ENCODE results near the gene TNFRSF25. TPM values are rescaled to one million over a fixed set of nuclear protein-coding genes. Genes with fewer than 3 reads are reported as not detected.

TNFRSF25 gene
- total RNA-seq, 1 experiment from 2014 or later, result 27.6 TPM

DNA sequence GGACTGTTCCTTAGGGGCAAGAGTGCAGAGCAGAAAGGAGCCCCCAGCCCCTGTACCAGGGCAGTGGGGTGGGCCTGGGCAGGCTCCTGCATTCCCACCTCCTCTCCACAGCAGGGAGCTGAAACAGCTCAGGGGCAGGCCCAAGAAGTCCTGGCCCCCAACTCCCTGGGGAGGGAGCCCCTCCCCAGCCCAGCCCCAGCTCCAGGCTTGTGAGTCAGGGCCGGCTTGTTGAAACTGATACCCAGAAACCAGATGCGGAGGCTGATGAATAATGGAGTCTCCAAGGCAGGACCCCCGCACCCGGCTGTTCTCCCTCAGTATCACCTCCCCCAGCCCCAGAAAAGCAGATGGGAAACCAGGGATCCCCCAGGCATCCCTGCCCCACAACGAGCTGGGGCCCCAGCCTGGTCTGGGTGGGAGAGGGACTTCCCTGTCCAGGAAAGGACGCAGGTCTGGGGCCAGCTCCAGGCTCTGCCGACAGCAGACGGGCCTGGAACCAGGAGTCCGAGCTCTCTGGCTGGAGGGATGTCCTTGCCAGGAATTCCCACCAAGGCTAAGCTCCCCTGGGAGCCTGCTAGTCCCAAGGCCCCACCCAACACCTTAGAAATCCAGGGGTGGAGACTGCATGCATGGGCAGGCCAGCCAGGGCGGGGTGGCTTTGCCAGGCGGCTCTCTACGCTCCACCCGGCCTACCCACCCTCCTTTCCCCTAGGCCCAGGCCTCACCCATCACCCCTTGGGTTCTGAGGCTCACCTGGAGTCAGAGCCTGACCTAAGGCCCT lies 22.8 kb upstream of the TNFRSF25 start:
- H3K27me3 Mint-ChIP-seq (ENCODE audit: insufficient read depth, unreplicated experiment), result no peaks in the 10 kb centered on the region
- no peaks in the 10 kb centered on the region for H3K9me3 Mint-ChIP-seq (ENCODE audit: unreplicated experiment)
- DNase-seq (ENCODE audit: unreplicated experiment), result peak; percentile 89
- CTCF ChIA-PET, result interaction anchor here (0.5 to 4.9 kb wide), 19 partner anchors 9 to 244 kb away, joined by 3 to 26 read pairs (median 4); partner anchors contain the start of genes NOL9 and TAS1R1
- intact Hi-C loops (cut with micrococcal nuclease), result loop anchor here (10.0 kb wide), 1 partner anchor 156 kb away; no protein-coding TSS in a partner anchor
- no peak for TF ChIP-seq CTCF (IDR thresholded peaks at IDR 0.05; ENCODE audit: unreplicated experiment)
- POLR2A ChIA-PET, result interaction anchor here (0.6 to 6.3 kb wide), 23 partner anchors 9 to 145 kb away, joined by 3 to 63 read pairs (median 4); partner anchors contain the start of genes ACOT7, KLHL21, NOL9 and ZBTB48
- no TSS peak for BruUV-seq (replicated peaks)
- peak overlapping the region; percentile 77 for H3K4me3 Mint-ChIP-seq (ENCODE audit: unreplicated experiment)
- peaks cover 5% of the 10 kb centered on the region for H3K36me3 Mint-ChIP-seq (ENCODE audit: insufficient read depth, unreplicated experiment)
- H3K27ac Mint-ChIP-seq (ENCODE audit: low read depth, unreplicated experiment), result peak overlapping the region; percentile 51
- peaks cover 38% of the 10 kb centered on the region for H3K4me1 Mint-ChIP-seq (ENCODE audit: insufficient read depth, unreplicated experiment)

DNA sequence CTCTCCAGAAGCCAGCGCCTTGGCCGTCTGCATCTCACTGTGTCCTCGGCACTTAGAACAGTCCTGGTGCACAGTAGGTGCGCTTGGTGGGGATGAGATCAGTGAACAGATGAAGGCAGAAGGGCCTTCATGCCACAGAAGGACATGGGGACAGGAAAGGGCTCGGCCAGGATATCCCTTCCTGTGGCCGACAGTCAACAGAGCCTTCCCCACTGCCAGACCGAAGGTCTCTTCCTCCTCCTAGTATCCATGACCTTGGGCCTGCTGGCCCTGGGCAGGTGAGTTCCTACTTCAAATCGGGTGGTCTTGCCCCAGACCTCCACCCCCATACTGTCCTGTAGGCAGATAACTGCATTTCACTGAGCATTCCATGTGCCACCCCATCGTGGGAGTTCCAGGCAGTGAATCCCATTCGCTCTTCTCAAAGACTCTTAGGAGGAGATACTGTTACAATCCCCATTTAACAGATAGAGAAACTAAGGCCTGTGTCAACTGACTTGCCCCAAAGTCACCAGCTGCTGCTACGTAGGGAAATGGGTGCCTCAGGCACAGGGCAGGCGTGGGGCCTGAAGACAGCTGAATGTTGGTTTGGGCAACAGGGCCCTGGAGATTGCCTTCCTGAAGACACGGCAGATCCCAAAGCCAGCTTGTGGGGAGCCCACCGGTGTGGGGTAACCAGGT lies 22.0 kb upstream of the TNFRSF25 start:
- ChIA-PET POLR2A (interaction anchor here (0.6 to 6.3 kb wide), 17 partner anchors 8 to 289 kb away, joined by 3 to 63 read pairs (median 4); partner anchors contain the start of genes ACOT7, KLHL21 and ZBTB48), CTCF (interaction anchor here (0.5 to 4.9 kb wide), 15 partner anchors 8 to 243 kb away, joined by 3 to 26 read pairs (median 4); partner anchors contain the start of genes NOL9 and TAS1R1)
- Mint-ChIP-seq H3K4me3 (ENCODE audit: unreplicated experiment) (no peak overlapping the region), H3K4me1 (ENCODE audit: insufficient read depth, unreplicated experiment) (peaks cover 38% of the 10 kb centered on the region), H3K27me3 (ENCODE audit: insufficient read depth, unreplicated experiment) (no peaks in the 10 kb centered on the region), H3K27ac (ENCODE audit: low read depth, unreplicated experiment) (peak overlapping the region; percentile 51), H3K36me3 (ENCODE audit: insufficient read depth, unreplicated experiment) (peaks cover 5% of the 10 kb centered on the region), H3K9me3 (ENCODE audit: unreplicated experiment) (no peaks in the 10 kb centered on the region)
- no peak for TF ChIP-seq CTCF (IDR thresholded peaks at IDR 0.05; ENCODE audit: unreplicated experiment)
- intact Hi-C loops (cut with micrococcal nuclease), result loop anchor here (10.0 kb wide), 1 partner anchor 157 kb away; no protein-coding TSS in a partner anchor
- no peak for DNase-seq (ENCODE audit: unreplicated experiment)
- no TSS peak for BruUV-seq (replicated peaks)

- POLR2A ChIA-PET, result interaction anchor here (6.3 kb wide), 1 partner anchor 35 kb away, joined by 63 read pairs; no protein-coding TSS in a partner anchor
- Mint-ChIP-seq H3K27ac (ENCODE audit: low read depth, unreplicated experiment) (peak overlapping the region; percentile 42), H3K4me3 (ENCODE audit: unreplicated experiment) (peak overlapping the region; percentile 29), H3K9me3 (ENCODE audit: unreplicated experiment) (no peaks in the 10 kb centered on the region), H3K36me3 (ENCODE audit: insufficient read depth, unreplicated experiment) (peaks cover 5% of the 10 kb centered on the region), H3K4me1 (ENCODE audit: insufficient read depth, unreplicated experiment) (peaks cover 27% of the 10 kb centered on the region), H3K27me3 (ENCODE audit: insufficient read depth, unreplicated experiment) (no peaks in the 10 kb centered on the region)
- DNase-seq (ENCODE audit: unreplicated experiment), result peak; percentile 81
- TF ChIP-seq CTCF (IDR thresholded peaks at IDR 0.05; ENCODE audit: unreplicated experiment), result peak; percentile 82
- CTCF ChIA-PET, result interaction anchor here (0.6 to 2.8 kb wide), 22 partner anchors 8 to 164 kb away, joined by 3 to 23 read pairs (median 4); partner anchors contain the start of genes HES2, NOL9 and TAS1R1
- BruUV-seq (replicated peaks), result no TSS peak
- intact Hi-C loops (cut with micrococcal nuclease), result loop anchor here (1.0 to 10.0 kb wide), 3 partner anchors 37 to 158 kb away; partner anchors contain the start of gene NOL9
Observed at GRCh38 chr1:6486433-6487011, 20.5 kb upstream of the TNFRSF25 start.
